Natural killer cell (primary cell): ENCODE results near the gene ZCCHC14. TPM values are rescaled to one million over a fixed set of nuclear protein-coding genes. Genes with fewer than 3 reads are reported as not detected.
"Not testable (repeated sequence)": the region's sequence is repeated elsewhere in the genome, so short reads cannot be mapped to it uniquely, and the experiment has no call there.

Source experiments
- ATAC-seq, 3 donors: fragments of 150-1000 bp in 2 of 3; fragments of 200-7000 bp in 1 of 3; cut with Tn5 transposase; 1 replicate in 1 of 3; 2 replicates in 2 of 3; pipeline ENCODE4 v1.10.0; 2021; ENCODE audit warnings: mild to moderate bottlenecking in 2 of 3, moderate library complexity in 2 of 3
- DNase-seq, 2 donors: peaks; one replicate each; pipeline versions ENCODE4 v3.0.0 to v3.0.0-alpha.2; 2013 to 2021; ENCODE audit warnings: mixed read lengths in 1 of 2
- H3K27ac ChIP-seq: one replicate; pipeline ENCODE4 v1.5.1; 2013; ENCODE audit warnings: mild to moderate bottlenecking, low read length
- H3K27me3 ChIP-seq: one replicate; pipeline ENCODE4 v1.6.1; 2013; ENCODE audit warnings: low read length; ENCODE audit not compliant: control insufficient read depth, insufficient read depth
- H3K36me3 ChIP-seq: one replicate; pipeline ENCODE4 v1.6.1; 2013; ENCODE audit warnings: low read length; ENCODE audit not compliant: control insufficient read depth, insufficient read depth
- H3K4me1 ChIP-seq: one replicate; pipeline ENCODE4 v1.6.1; 2013; ENCODE audit warnings: low read length; ENCODE audit not compliant: control insufficient read depth, insufficient read depth
- H3K4me3 ChIP-seq: one replicate; pipeline ENCODE4 v1.5.1; 2013; ENCODE audit warnings: low read length
- H3K9me3 ChIP-seq: one replicate; pipeline ENCODE4 v1.6.1; 2013; ENCODE audit warnings: low read length; ENCODE audit not compliant: control insufficient read depth, insufficient read depth
- H3K27ac Mint-ChIP-seq, 2 donors: one replicate each; pipeline ENCODE4 v1.8.0; 2022; ENCODE audit warnings: mild to moderate bottlenecking in 2 of 2, mixed read lengths in 2 of 2, moderate library complexity in 1 of 2
- H3K27me3 Mint-ChIP-seq, 2 donors: one replicate each; pipeline ENCODE4 v1.8.0; 2022; ENCODE audit warnings: low read depth in 2 of 2, mixed read lengths in 2 of 2
- H3K36me3 Mint-ChIP-seq: one replicate; pipeline ENCODE4 v1.8.0; 2022; ENCODE audit warnings: mixed read lengths
- H3K4me1 Mint-ChIP-seq, 2 donors: one replicate each; pipeline ENCODE4 v1.8.0; 2022; ENCODE audit warnings: mixed read lengths in 2 of 2
- H3K4me3 Mint-ChIP-seq: one replicate; pipeline ENCODE4 v1.8.0; 2022; ENCODE audit warnings: mild to moderate bottlenecking, moderate library complexity, mixed read lengths
- H3K9me3 Mint-ChIP-seq, 2 donors: one replicate each; pipeline ENCODE4 v1.8.0; 2022; ENCODE audit warnings: mixed read lengths in 2 of 2
- WGBS: methylation state at CpG from one replicate; pipeline ENCODE4 v1.1.7; 2013; ENCODE audit warnings: missing lambda C conversion rate; ENCODE audit not compliant: insufficient coverage; 5-methylcytosine and 5-hydroxymethylcytosine counted together
- intact Hi-C: fragments of 100-400 bp; cut with micrococcal nuclease; formaldehyde crosslinking; loops from one replicate; pipeline ENCODE4 v1.14.2; 2022
- total RNA-seq, 4 donors: library from RNA; stranded (reverse); fragments of 120-200 nt in 1 of 4; gene quantifications; one replicate each; pipeline versions ENCODE4 v1.2.3 to v1.2.4, GENCODE V29; 2013 to 2022
- TF ChIP-seq, protein P1 (sequence below): fragments of 200-600 bp; IDR thresholded peaks from one replicate; pipeline ENCODE4 v1.8.0; 2022; ENCODE audit warnings: antibody characterized with exemption

The ZCCHC14 gene
- total RNA-seq, 3 donors from 2014 or later (not counting 1 experiment from before 2014, with no cell fraction given): 12.2 to 20.9 (median 19.2) TPM

GRCh38 chr16:87380403-87380802, 112.4 kb downstream of the ZCCHC14 start:
- Mint-ChIP-seq H3K27ac (peak overlapping the region in 1 of 2 donors; percentile 46), H3K9me3 (no peaks in the 10 kb centered on the region), H3K4me1 (peaks cover 40 to 45% of the 10 kb centered on the region in 2 donors), H3K27me3 (no peaks in the 10 kb centered on the region), H3K36me3 (no peaks in the 10 kb centered on the region), H3K4me3 (no peak overlapping the region)
- Histone ChIP-seq H3K27ac (no peak overlapping the region), H3K27me3 (no peaks in the 10 kb centered on the region), H3K36me3 (no peaks in the 10 kb centered on the region), H3K4me1 (peaks cover 19% of the 10 kb centered on the region), H3K9me3 (no peaks in the 10 kb centered on the region), H3K4me3 (no peak overlapping the region)
- WGBS: 83% methylated on average over 8 of the region's 10 CpGs
- TF ChIP-seq, protein P1, sequence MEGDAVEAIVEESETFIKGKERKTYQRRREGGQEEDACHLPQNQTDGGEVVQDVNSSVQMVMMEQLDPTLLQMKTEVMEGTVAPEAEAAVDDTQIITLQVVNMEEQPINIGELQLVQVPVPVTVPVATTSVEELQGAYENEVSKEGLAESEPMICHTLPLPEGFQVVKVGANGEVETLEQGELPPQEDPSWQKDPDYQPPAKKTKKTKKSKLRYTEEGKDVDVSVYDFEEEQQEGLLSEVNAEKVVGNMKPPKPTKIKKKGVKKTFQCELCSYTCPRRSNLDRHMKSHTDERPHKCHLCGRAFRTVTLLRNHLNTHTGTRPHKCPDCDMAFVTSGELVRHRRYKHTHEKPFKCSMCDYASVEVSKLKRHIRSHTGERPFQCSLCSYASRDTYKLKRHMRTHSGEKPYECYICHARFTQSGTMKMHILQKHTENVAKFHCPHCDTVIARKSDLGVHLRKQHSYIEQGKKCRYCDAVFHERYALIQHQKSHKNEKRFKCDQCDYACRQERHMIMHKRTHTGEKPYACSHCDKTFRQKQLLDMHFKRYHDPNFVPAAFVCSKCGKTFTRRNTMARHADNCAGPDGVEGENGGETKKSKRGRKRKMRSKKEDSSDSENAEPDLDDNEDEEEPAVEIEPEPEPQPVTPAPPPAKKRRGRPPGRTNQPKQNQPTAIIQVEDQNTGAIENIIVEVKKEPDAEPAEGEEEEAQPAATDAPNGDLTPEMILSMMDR: no peak
- no peak for ATAC-seq
- intact Hi-C loops: no loop called here
- no peak for DNase-seq

GRCh38 chr16:87379312-87379752, 113.5 kb downstream of the ZCCHC14 start:
- H3K4me3 ChIP-seq, H3K27me3 Mint-ChIP-seq, H3K27ac ChIP-seq, ATAC-seq, H3K4me3 Mint-ChIP-seq, intact Hi-C loops, H3K27ac Mint-ChIP-seq, H3K9me3 Mint-ChIP-seq, H3K27me3 ChIP-seq, H3K9me3 ChIP-seq, H3K36me3 ChIP-seq, DNase-seq, H3K36me3 Mint-ChIP-seq: not testable (repeated sequence)
- WGBS: 100% methylated on average over 3 of the region's 3 CpGs
- H3K4me1 Mint-ChIP-seq: peaks cover 40 to 42% of the 10 kb centered on the region in 2 donors
- peaks cover 12% of the 10 kb centered on the region for H3K4me1 ChIP-seq

- TF ChIP-seq, protein P1: no peak
- WGBS: 86% methylated on average over 6 of the region's 6 CpGs
- no peak overlapping the region for H3K27ac ChIP-seq
- no peaks in the 10 kb centered on the region for H3K36me3 Mint-ChIP-seq
- no peak overlapping the region for H3K27ac Mint-ChIP-seq
- no peaks in the 10 kb centered on the region for H3K27me3 Mint-ChIP-seq
- DNase-seq (no peak), ATAC-seq (no peak)
- no peaks in the 10 kb centered on the region for H3K36me3 ChIP-seq
- H3K27me3 ChIP-seq: no peaks in the 10 kb centered on the region
- no peak overlapping the region for H3K4me3 Mint-ChIP-seq
- H3K4me1 Mint-ChIP-seq: peaks cover 30% of the 10 kb centered on the region in 2 donors
- H3K9me3 Mint-ChIP-seq: no peaks in the 10 kb centered on the region
- no peak overlapping the region for H3K4me3 ChIP-seq
- peaks cover 12% of the 10 kb centered on the region for H3K4me1 ChIP-seq
- no peaks in the 10 kb centered on the region for H3K9me3 ChIP-seq
- intact Hi-C loops: no loop called here
Observed at GRCh38 chr16:87376660-87377059, 116.2 kb downstream of the ZCCHC14 start.

DNA sequence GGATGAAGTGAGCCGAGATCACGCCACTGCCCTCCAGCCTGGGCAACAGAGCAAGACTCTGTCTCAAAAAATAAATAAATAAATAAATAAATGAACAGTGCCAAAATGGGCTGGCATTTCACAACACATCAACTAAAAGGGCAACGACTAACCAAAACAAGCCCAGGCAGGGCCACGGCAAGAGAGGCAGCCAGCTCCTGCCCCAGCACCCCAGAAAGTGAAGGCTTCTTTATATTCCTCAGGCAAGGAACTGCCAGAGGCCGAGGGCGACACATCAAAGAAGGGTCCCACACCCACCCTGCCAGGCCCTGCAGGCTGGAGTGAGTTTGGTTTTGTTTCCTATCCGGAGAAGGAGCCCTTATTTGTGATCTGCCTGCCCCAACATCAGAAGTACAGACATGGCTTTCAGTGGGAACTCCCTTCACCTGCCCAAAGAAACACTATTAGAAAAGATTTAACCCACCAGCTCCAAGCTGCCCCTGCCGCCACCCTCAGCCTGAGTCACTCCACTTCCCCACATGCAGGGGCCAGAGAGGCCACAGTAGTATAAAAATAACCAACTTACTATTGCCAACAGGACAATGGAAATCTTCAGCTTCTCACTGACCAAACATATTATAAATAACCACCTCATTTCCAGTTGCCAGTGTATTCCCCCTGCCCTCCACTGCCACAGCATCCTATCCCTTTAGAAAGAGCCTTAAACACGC, 117.2 kb downstream of the ZCCHC14 start:
- DNase-seq: no peak
- Histone ChIP-seq H3K36me3 (no peaks in the 10 kb centered on the region), H3K27ac (no peak overlapping the region), H3K4me1 (peaks cover 15% of the 10 kb centered on the region), H3K9me3 (no peaks in the 10 kb centered on the region), H3K4me3 (no peak overlapping the region), H3K27me3 (no peaks in the 10 kb centered on the region)
- peaks cover 29 to 31% of the 10 kb centered on the region in 2 donors for H3K4me1 Mint-ChIP-seq
- no peak overlapping the region for H3K27ac Mint-ChIP-seq
- TF ChIP-seq, protein P1: no peak
- no peaks in the 10 kb centered on the region for H3K27me3 Mint-ChIP-seq
- no peak for ATAC-seq
- intact Hi-C loops: no loop called here
- WGBS: 82% methylated on average over 8 of the region's 9 CpGs
- no peak overlapping the region for H3K4me3 Mint-ChIP-seq
- H3K9me3 Mint-ChIP-seq: no peaks in the 10 kb centered on the region
- H3K36me3 Mint-ChIP-seq: no peaks in the 10 kb centered on the region
